NCI-H446 (cell line): ENCODE results near the gene ZNF217.
"Not testable (repeated sequence)": the region's sequence is repeated elsewhere in the genome, so short reads cannot be mapped to it uniquely, and the experiment has no call there.

Source experiments
- DNase-seq, 2 experiments: peaks; one replicate each; lab custom pipeline; 2025; lab: John Stamatoyannopoulos, UW

Gene ZNF217

DNA sequence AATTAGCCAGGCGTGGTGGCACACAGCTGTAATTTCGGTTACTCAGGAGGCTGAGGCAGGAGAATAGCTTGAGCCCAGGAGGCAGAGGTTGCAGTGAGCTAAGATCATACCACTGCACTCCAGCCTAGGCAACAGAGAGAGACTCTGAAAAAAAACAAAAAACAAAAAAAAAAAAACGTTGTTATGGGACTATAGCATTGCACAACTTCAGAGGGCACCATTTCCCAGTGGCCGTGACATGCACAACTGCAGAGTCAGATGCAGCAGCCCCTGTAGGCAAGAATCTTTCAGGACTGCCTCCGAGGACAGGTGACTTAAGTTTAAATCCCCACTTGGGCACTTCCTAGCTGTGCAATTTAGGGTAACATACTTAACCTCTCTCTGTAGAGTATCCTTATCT, 64.0 kb downstream of the ZNF217 start:
- no peak for DNase-seq

DNA sequence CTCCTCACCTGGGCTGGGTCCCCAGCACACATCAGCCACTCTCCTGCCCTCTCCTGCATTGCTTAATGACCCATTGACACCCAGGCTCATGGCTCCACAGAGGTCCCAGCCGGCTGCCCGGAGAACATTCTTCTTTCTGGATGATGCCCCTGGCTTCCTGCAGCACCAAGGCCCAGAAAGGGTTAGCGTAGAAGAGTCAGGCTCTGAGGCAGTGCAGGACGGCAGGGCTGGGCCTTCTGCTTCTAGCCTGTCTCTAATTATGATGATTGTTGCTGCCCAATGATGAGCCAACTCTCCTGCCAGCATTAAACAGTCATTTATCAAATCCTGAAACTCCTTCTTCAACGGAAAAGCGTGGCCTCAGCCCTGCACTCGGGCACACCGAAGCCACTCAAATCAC, 66.4 kb downstream of the ZNF217 start:
- no peak for DNase-seq

DNA sequence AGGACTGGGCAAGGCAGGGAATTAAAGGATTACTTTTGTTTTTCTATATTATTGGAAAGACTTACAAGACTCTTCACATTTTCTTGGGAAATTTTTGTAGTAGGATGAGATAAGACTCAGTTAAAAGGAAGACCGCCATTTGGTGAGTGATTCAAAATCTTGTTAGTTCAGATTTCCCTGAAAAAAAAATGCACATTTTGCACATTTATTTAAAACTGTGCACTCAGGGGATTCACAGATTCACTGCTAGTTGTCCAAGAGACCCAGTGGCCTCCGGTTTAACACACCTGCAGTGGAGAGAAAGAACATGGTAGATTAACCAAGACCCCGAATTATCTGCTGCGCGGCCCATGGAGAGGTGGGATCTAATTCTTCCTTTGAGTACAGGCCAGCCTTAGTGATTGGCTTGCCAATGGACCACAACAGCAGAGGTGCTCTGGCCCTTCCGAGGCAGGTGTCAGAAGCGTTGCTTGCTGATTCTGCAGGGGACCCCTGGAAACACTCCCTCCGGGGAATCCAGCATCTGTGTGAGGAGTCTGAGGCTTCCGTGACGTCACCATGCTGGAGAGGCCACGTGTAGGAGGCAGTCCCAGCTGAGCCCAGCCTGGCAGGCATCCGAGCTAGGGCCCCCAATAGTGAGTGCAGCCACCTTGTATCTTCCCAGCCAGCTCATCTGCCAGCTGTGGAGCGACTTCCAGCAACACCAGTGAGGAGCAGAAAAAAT, 68.9 kb downstream of the ZNF217 start:
- DNase-seq, result no peak

DNA sequence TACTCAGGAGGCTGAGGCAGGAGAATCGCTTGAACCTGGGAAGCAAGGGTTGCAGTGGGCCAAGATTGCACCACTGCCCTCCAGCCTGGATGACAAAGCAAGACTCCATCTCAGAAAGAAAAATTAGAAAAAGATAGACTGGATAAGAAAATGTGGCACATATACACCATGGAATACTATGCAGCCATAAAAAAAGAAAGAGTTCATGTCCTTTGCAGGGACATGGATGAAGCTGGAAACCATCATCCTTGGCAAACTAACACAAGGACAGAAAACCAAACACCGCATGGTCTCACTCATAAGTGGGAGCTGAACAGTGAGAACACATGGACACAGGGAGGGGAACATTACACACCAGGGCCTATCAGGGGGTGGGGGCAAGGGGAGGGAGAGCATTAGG, 70.0 kb downstream of the ZNF217 start:
- not testable (repeated sequence) for DNase-seq

GRCh38 chr20:53522696-53523095, 70.9 kb downstream of the ZNF217 start:
- no peak for DNase-seq

- DNase-seq, result no peak
Observed at GRCh38 chr20:53522026-53522425, 71.6 kb downstream of the ZNF217 start.

DNA sequence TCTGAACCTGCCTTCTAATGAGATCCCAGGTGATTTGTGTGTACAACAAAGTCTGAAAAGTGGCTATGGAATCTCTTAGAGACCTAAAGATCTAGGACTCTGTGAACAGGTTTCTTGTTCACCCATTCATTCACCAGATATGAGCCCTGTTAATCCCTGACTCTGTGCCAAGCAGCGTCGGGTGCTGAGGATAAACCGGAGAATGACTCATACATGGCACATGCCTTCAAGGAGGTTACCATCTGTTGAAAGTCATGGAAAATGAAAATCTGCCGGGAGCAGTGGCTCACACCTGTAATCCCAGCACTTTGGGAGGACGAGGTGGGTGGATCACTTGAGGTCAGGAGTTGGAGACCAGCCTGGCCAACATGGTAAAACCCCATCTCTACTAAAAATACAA, 72.2 kb downstream of the ZNF217 start:
- DNase-seq, result peak in 1 of 2 experiments; percentile 39

DNA sequence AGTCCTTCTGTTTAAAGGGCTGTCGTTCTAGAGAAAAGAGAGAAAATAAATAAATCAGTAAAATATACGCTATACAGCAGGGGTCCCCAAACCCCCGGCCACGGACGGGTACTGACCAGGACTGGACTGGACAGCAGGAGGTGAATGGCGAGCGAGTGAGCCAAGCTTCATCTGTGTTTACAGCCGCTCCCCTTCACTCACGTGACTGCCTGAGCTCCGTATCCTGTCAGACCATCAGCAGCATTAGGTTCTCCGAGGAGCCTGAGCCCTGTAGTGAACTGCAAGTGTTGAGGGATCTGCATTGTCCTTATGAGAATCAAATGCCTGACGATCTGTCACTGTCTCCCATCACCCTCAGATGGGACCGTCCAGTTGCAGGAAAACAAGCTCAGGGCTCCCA, 76.5 kb downstream of the ZNF217 start:
- DNase-seq, result no peak
